Measurements from ENCODE around the gene NINJ2.

NINJ2 gene

GRCh38 chr12:522692-523378 is 140.4 kb downstream of the NINJ2 start:
- DNase-seq: no peak

- DNase-seq: no peak
These were observed 143.1 kb downstream of the NINJ2 start for GRCh38 chr12:520119-520518.

- DNase-seq: no peak
These were observed 145.7 kb downstream of the NINJ2 start for GRCh38 chr12:517538-517937.
